Astrocyte (in vitro differentiated cells and primary cell): ENCODE results near the gene LINGO4. TPM values are rescaled to one million over a fixed set of nuclear protein-coding genes. Genes with fewer than 3 reads are reported as not detected.

Source experiments
- DNase-seq: peaks from one replicate; pipeline ENCODE4 v3.0.0-alpha.2; 2010; ENCODE audit warnings: low read depth
- FAIRE-seq: peaks from 2 replicates; lab custom pipeline; 2011; peaks lifted over from hg19 to GRCh38; lab: Jason Lieb, UNC
- H2AFZ ChIP-seq: 2 replicates; pipeline ENCODE4 v1.6.0; 2012; ENCODE audit warnings: low read depth, low read length, inconsistent platforms
- H3K27ac ChIP-seq: 2 replicates; pipeline ENCODE4 v1.5.1; 2011; ENCODE audit warnings: low read depth, low read length, inconsistent platforms
- H3K27me3 ChIP-seq: 2 replicates; pipeline ENCODE4 v1.6.0; 2011; ENCODE audit warnings: low read length, inconsistent platforms; ENCODE audit not compliant: insufficient read depth
- H3K36me3 ChIP-seq: 2 replicates; pipeline ENCODE4 v1.5.1; 2011; ENCODE audit warnings: low read length, inconsistent platforms; ENCODE audit not compliant: insufficient read depth
- H3K4me1 ChIP-seq: 2 replicates; pipeline ENCODE4 v1.5.1; 2011; ENCODE audit warnings: low read length, inconsistent platforms; ENCODE audit not compliant: insufficient read depth
- H3K4me2 ChIP-seq: 2 replicates; pipeline ENCODE4 v1.6.0; 2012; ENCODE audit warnings: low read length, inconsistent platforms
- H3K4me3 ChIP-seq: 2 replicates; pipeline ENCODE4 v1.5.1; 2011; ENCODE audit warnings: low read depth, mild to moderate bottlenecking, low read length, inconsistent platforms; ENCODE audit not compliant: insufficient read depth
- H3K79me2 ChIP-seq: 2 replicates; pipeline ENCODE4 v1.6.0; 2012; ENCODE audit warnings: mild to moderate bottlenecking, low read length, inconsistent platforms; ENCODE audit not compliant: insufficient read depth
- H3K9ac ChIP-seq: 2 replicates; pipeline ENCODE4 v1.6.0; 2012; ENCODE audit warnings: mild to moderate bottlenecking, low read length, inconsistent platforms
- H3K9me3 ChIP-seq: 2 replicates; pipeline ENCODE4 v1.5.1; 2012; ENCODE audit warnings: low read depth, mild to moderate bottlenecking, low read length, inconsistent platforms; ENCODE audit not compliant: insufficient read depth
- H4K20me1 ChIP-seq: 2 replicates; pipeline ENCODE4 v1.6.0; 2012; ENCODE audit warnings: low read length, inconsistent platforms; ENCODE audit not compliant: insufficient read depth
- H3K27ac Mint-ChIP-seq: one replicate; pipeline ENCODE4 v1.8.0; 2021; ENCODE audit warnings: mild to moderate bottlenecking, mixed read lengths; ENCODE audit not compliant: unreplicated experiment
- H3K27me3 Mint-ChIP-seq: one replicate; pipeline ENCODE4 v1.8.0; 2021; ENCODE audit warnings: low read depth, mixed read lengths; ENCODE audit not compliant: unreplicated experiment
- H3K36me3 Mint-ChIP-seq: one replicate; pipeline ENCODE4 v1.8.0; 2021; ENCODE audit warnings: low read depth, mixed read lengths; ENCODE audit not compliant: unreplicated experiment
- H3K4me1 Mint-ChIP-seq: one replicate; pipeline ENCODE4 v1.8.0; 2021; ENCODE audit warnings: low read depth, mixed read lengths; ENCODE audit not compliant: unreplicated experiment
- H3K4me3 Mint-ChIP-seq: one replicate; pipeline ENCODE4 v1.8.0; 2021; ENCODE audit warnings: mild to moderate bottlenecking, moderate library complexity, mixed read lengths; ENCODE audit not compliant: unreplicated experiment
- H3K9me3 Mint-ChIP-seq: one replicate; pipeline ENCODE4 v1.8.0; 2021; ENCODE audit warnings: mild to moderate bottlenecking, mixed read lengths; ENCODE audit not compliant: unreplicated experiment
- CTCF ChIP-seq: IDR thresholded peaks from 2 replicates; pipeline ENCODE4 v1.5.1; 2011; ENCODE audit warnings: low read depth, mild to moderate bottlenecking, inconsistent platforms, low read length, moderate library complexity; ENCODE audit not compliant: insufficient read depth
- EZH2 ChIP-seq: IDR thresholded peaks from 2 replicates; pipeline ENCODE4 v1.6.1; 2012; ENCODE audit warnings: mild to moderate bottlenecking, low read length, inconsistent platforms; ENCODE audit not compliant: insufficient read depth
- total RNA-seq: library from RNA; stranded (reverse); gene quantifications from 2 replicates; pipeline ENCODE4 v1.2.1, GENCODE V29; 2021

The LINGO4 gene
- total RNA-seq, 1 donor from 2014 or later = not detected

GRCh38 chr1:151832318-151832980 is 27.2 kb upstream of the LINGO4 start:
- no peak overlapping the region for H3K4me3 ChIP-seq
- peaks cover 5% of the 10 kb centered on the region for H4K20me1 ChIP-seq
- no peaks in the 10 kb centered on the region for H3K9me3 ChIP-seq
- H3K36me3 Mint-ChIP-seq = no peaks in the 10 kb centered on the region
- H2AFZ ChIP-seq = no peak overlapping the region
- H3K27ac Mint-ChIP-seq = no peak overlapping the region
- no peaks in the 10 kb centered on the region for H3K9me3 Mint-ChIP-seq
- H3K4me3 Mint-ChIP-seq = no peak overlapping the region
- no peaks in the 10 kb centered on the region for H3K4me1 ChIP-seq
- DNase-seq (no peak), FAIRE-seq (no peak)
- H3K4me2 ChIP-seq = no peak overlapping the region
- peaks cover 5% of the 10 kb centered on the region for H3K27me3 ChIP-seq
- no peak for TF ChIP-seq EZH2
- TF ChIP-seq CTCF = no peak
- peaks cover 14% of the 10 kb centered on the region for H3K4me1 Mint-ChIP-seq
- H3K79me2 ChIP-seq = no peaks in the 10 kb centered on the region
- H3K27me3 Mint-ChIP-seq = peaks cover 41% of the 10 kb centered on the region
- H3K36me3 ChIP-seq = no peaks in the 10 kb centered on the region
- H3K9ac ChIP-seq = no peak overlapping the region
- H3K27ac ChIP-seq = no peak overlapping the region

- no peak within 1 kb of the TSS for H2AFZ ChIP-seq
- Mint-ChIP-seq H3K27me3 (peaks cover 41% of the 10 kb centered on the region), H3K27ac (no peak within 1 kb of the TSS), H3K9me3 (no peaks in the 10 kb centered on the region), H3K4me3 (no peak within 1 kb of the TSS), H3K4me1 (peaks cover 9% of the 10 kb centered on the region), H3K36me3 (no peaks in the 10 kb centered on the region)
- TF ChIP-seq EZH2 (no peak), CTCF (no peak)
- FAIRE-seq (no peak), DNase-seq (no peak)
- no peak within 1 kb of the TSS for H3K4me3 ChIP-seq
- H4K20me1 ChIP-seq = no peaks in the 10 kb centered on the region
- no peaks in the 10 kb centered on the region for H3K9me3 ChIP-seq
- H3K4me1 ChIP-seq = no peaks in the 10 kb centered on the region
- no peaks in the 10 kb centered on the region for H3K36me3 ChIP-seq
- no peaks in the 10 kb centered on the region for H3K27me3 ChIP-seq
- no peak within 1 kb of the TSS for H3K27ac ChIP-seq
- H3K79me2 ChIP-seq = no peaks in the 10 kb centered on the region
- H3K4me2 ChIP-seq = no peak within 1 kb of the TSS
- no peak within 1 kb of the TSS for H3K9ac ChIP-seq
These were observed 26.4 kb upstream of the LINGO4 start, which contains the start of gene RORC for GRCh38 chr1:151831605-151832004. TSS of gene RORC (minus strand) at chr1:151831802. CDS start at chr1:151831764, 38 bp downstream.

- no peak for DNase-seq
- Histone ChIP-seq H3K4me2 (no peak overlapping the region), H3K4me3 (no peak overlapping the region), H3K79me2 (no peaks in the 10 kb centered on the region), H3K9me3 (no peaks in the 10 kb centered on the region), H3K27me3 (no peaks in the 10 kb centered on the region), H4K20me1 (no peaks in the 10 kb centered on the region), H3K4me1 (no peaks in the 10 kb centered on the region), H3K27ac (no peak overlapping the region), H3K36me3 (no peaks in the 10 kb centered on the region), H3K9ac (no peak overlapping the region), H2AFZ (no peak overlapping the region)
- TF ChIP-seq CTCF (no peak), EZH2 (no peak)
- Mint-ChIP-seq H3K36me3 (no peaks in the 10 kb centered on the region), H3K4me1 (peaks cover 6% of the 10 kb centered on the region), H3K27ac (no peak overlapping the region), H3K9me3 (no peaks in the 10 kb centered on the region), H3K27me3 (peaks cover 41% of the 10 kb centered on the region), H3K4me3 (no peak overlapping the region)
- no peak for FAIRE-seq
These were observed 26.0 kb upstream of the LINGO4 start for GRCh38 chr1:151831256-151831591.
